HG02852 (cell line): ENCODE data around the gene DAD1.
"Not testable (repeated sequence)": the region's sequence is repeated elsewhere in the genome, so short reads cannot be mapped to it uniquely, and the experiment has no call there.

Experiments
- ATAC-seq: cut with Tn5 transposase; IDR thresholded peaks from one replicate; pipeline ENCODE4 v1.9.1; 2021; ENCODE audit warnings: mild to moderate bottlenecking, moderate library complexity; ENCODE audit not compliant: unreplicated experiment

DAD1 gene

DNA sequence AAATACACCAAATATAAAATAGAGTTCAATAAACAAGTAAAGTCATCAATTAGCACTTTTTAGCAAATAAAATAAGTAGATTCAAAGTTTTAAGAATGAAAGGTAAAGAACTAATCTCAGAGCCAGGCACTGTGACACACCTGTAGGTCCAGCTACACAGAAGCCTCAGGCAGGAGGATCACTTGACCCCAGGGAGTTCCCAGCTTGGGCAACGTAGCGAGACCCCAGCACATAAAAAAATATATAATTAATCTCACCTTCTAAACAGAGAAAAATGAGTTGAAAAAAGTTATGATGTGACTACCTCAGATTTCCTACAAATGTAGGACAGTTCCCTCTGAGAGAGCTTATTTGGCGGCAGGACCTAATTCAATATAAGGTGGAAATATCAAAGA lies 19.3 kb downstream of the DAD1 start:
- ATAC-seq, result no peak

- ATAC-seq, result no peak
These were observed 19.8 kb downstream of the DAD1 start for GRCh38 chr14:22569106-22569736.

GRCh38 chr14:22567437-22567836 lies 21.6 kb downstream of the DAD1 start:
- ATAC-seq, result no peak

GRCh38 chr14:22566845-22567244 lies 22.2 kb downstream of the DAD1 start:
- ATAC-seq, result no peak

- ATAC-seq, result not testable (repeated sequence)
These were observed 22.8 kb downstream of the DAD1 start for GRCh38 chr14:22566266-22566665.

DNA sequence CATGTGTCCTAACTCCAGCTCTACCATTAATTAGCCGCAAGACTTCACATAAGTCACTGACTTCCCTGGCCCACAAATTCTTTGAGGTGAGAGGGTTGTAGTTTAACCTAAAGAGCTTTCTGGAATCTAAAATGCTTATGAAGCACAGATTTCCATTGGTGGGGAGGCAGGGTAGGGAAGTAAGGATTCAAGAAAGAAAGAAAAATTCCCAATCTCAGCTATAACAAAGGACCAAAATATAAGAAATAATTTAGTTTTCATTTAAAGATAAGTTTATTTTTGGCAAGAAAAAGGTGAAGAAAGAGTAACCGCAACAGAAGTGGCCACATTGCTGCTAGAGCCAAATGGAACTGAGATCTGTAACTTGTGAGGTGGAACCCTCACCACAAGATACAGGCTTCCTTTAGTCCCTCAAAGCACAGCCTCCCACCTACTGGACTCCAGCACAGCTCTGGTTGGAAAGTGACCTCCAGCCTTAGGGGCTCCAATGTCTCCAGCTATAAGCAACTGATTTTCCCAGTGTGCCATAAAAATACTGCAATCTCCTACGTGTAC lies 23.6 kb downstream of the DAD1 start:
- ATAC-seq, result peak; percentile 47

- no peak for ATAC-seq
These were observed 24.6 kb downstream of the DAD1 start for GRCh38 chr14:22564463-22564862.

GRCh38 chr14:22563987-22564386 lies 25.0 kb downstream of the DAD1 start:
- ATAC-seq, result no peak

DNA sequence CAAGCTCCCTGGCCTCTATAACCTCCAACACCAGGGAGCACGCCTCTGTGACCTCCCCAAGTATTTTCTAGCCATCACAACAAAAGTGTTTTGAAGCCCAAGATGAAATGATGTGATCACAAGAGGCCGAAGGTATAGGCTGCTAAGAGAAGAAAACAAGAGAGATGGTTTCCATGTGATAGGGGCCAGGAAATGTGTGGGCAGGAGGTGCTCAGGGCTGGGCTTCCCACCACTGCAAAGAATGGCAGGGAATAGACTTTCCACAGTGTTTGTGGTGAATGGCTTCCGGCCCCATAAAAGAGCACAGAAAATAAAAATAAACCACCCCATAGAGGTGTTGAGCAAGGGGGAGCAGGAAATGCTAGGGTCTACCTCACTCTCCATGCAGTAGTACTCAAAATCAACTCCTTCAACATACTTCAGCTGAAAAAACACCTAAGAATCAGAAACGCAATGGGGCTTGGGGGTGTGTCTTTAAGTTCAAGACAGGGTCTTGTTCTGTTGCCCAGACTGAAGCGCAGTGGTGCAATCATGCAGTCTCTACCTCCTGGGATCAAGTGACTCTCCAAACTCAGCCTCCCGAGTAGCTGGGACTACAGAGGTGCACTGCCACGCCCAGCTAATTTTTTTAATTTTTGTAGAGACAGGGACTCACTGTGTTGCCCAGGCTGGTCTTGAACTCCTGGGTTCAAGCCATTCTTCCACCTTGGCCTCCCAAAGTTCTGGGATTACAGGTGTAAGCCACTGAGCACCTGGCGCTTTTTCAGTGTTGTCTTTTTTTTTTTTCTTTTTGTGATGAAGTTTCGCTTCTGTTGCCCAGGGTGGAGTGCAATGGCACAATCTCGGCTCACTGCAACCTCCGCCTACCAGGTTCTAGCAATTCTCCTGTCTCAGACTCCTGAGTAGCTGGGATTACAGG lies 27.1 kb downstream of the DAD1 start:
- no peak for ATAC-seq

DNA sequence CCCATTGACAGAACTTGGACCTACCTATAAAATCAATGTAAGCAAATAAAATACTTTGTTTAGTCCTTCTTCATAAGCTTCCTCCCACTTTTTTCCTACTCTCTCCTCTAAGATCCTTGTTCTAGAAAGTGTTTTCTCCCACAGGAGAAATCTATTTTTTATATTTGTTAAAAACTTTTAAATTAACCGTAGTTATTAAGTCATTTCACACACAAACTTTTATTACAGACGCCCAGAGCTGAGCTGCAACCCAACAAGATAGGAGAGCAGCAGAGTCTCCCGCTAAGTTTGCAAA lies 27.7 kb downstream of the DAD1 start:
- ATAC-seq, result no peak

GRCh38 chr14:22560662-22561365 lies 28.2 kb downstream of the DAD1 start:
- no peak for ATAC-seq

- ATAC-seq, result no peak
These were observed 30.0 kb downstream of the DAD1 start for GRCh38 chr14:22559041-22559440.

- no peak for ATAC-seq
These were observed 30.7 kb downstream of the DAD1 start for GRCh38 chr14:22558221-22558913.

DNA sequence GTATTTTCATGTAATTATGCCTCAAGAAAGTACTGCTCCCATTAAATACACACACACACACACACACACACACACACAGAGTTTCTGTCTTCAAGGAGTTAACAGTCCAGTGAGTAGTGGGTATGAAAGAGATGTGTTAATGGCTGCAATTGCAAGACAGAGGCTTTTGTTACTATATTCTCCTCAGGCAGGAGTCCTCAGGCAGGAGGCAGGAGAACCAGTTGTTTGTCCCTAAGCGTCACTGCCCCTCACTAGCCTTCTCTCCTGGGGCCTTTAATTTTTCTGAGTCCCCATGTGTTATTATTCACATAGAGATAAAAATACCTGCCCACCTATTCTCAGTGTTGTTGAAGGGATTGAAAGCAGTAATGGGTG lies 31.2 kb downstream of the DAD1 start:
- no peak for ATAC-seq

DNA sequence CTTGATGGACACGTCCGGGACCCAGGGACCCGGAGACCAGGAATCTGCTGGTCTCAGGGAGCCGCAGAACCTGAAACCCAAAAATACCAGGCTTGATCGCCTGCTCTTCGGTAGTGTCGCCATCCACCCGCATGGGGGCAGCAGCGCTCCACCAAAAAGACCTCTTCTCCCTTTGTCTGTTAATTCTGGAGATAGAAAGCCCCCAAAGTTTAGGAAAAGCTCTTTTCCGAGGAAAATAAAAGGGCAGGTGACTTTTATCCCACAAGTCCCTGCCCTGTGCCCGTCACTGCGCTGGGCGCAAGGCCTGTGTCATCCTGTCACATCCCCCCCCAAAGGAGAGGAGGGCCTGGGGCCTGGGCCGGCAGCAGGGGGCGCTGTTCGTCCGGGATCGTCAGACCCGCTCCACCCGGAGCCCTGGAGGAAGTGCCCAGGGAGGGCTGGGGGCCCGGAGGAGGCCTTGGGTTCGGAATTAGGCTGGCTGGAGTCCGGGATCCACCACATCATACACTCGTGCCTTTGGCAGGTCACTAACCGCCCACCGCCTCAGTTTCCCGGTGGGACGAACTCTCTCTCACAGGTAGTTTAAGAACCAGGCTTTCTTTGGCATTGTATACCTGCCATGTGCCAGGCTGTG lies 31.9 kb downstream of the DAD1 start:
- peak; percentile 25 for ATAC-seq

DNA sequence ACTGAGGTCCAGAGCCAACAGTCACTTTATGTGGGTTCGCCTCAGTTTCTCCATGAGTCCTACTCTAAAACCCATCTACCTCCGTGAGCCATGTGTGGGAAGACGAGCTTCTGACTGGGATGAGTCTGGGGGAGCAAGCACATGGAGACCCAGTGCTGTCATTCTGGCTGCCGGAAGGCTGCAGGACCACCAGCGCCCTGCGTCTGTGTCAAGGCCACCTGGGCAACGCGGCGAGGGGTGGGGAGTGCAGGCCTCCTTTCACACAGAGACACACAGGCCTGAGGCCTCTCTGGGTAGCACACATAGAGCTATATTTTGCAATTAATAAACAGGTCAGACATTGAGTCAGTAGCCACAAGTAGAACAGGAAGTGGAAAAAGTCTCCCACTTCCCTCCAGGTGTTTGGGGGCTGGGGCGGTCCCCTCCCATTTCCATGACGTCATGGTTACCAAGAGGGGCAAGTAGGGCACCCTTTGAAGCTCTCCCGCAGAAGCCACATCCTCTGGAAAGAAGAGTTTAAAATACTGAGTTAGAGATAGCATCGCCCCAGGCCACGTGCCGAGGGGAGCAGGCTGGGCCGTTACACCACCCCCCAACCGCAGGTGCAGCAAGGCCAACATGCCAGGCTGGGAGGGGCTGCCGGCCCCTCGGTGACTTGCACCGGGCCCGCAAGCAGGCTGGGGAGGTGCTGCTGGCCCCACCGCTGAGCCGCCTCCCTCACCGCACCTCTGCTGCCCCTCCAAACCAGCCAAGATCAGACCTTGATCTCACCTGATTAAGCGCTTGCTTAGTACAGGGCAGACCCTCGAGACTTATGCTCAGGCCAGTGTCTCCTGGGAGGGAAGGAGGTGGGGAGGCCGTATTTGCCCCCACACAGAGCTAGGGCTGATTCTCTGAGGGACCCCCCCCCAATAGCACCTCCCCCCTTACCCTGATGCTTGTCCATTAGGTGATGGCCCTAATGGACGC lies 32.7 kb downstream of the DAD1 start:
- ATAC-seq, result peak; percentile 75

GRCh38 chr14:22555384-22556011 lies 33.5 kb downstream of the DAD1 start:
- no peak for ATAC-seq

GRCh38 chr14:22554498-22555383 lies 34.3 kb downstream of the DAD1 start:
- no peak for ATAC-seq
